ENCODE data around the gene SLC4A9.

The SLC4A9 gene, protein sequence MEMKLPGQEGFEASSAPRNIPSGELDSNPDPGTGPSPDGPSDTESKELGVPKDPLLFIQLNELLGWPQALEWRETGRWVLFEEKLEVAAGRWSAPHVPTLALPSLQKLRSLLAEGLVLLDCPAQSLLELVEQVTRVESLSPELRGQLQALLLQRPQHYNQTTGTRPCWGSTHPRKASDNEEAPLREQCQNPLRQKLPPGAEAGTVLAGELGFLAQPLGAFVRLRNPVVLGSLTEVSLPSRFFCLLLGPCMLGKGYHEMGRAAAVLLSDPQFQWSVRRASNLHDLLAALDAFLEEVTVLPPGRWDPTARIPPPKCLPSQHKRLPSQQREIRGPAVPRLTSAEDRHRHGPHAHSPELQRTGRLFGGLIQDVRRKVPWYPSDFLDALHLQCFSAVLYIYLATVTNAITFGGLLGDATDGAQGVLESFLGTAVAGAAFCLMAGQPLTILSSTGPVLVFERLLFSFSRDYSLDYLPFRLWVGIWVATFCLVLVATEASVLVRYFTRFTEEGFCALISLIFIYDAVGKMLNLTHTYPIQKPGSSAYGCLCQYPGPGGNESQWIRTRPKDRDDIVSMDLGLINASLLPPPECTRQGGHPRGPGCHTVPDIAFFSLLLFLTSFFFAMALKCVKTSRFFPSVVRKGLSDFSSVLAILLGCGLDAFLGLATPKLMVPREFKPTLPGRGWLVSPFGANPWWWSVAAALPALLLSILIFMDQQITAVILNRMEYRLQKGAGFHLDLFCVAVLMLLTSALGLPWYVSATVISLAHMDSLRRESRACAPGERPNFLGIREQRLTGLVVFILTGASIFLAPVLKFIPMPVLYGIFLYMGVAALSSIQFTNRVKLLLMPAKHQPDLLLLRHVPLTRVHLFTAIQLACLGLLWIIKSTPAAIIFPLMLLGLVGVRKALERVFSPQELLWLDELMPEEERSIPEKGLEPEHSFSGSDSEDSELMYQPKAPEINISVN

DNA sequence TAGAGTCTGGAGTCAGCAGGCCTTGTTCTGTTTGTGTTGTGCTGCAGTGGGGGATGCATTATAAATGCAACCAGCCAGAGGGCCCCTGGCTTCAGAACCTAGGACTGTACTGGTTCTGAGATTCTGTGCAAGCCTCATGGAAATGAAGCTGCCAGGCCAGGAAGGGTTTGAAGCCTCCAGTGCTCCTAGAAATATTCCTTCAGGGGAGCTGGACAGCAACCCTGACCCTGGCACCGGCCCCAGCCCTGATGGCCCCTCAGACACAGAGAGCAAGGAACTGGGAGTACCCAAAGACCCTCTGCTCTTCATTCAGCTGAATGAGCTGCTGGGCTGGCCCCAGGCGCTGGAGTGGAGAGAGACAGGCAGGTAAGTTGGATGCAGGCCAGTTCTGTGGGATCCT, at the start of gene SLC4A9:
TSS of gene SLC4A9 (plus strand) at position 94 of the 400 bp plus-strand sequence. CDS start at position 137, 43 bp downstream.
- no peak for DNase-seq (ENCODE audit: low read depth)

DNA sequence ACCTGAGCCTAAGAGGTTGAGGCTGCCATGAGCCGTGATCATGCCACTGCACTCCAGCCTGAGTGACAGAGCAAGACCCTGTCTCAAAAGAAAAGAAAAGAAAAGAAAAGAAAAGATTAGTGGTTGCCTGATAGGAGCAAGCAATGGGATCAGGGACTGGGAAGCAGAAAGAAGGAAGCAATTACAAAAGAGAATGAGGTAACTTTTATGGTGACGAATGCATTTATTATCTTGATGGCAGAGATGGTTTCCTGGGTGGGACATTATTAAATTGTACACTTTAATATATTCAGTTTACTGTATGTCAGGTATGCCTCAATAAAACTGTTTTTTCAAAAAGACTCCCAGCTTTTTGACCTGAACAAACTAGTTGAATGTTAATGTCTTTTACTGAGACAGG, 49.6 kb upstream of the SLC4A9 start:
- no peak for DNase-seq (ENCODE audit: low read depth)

DNA sequence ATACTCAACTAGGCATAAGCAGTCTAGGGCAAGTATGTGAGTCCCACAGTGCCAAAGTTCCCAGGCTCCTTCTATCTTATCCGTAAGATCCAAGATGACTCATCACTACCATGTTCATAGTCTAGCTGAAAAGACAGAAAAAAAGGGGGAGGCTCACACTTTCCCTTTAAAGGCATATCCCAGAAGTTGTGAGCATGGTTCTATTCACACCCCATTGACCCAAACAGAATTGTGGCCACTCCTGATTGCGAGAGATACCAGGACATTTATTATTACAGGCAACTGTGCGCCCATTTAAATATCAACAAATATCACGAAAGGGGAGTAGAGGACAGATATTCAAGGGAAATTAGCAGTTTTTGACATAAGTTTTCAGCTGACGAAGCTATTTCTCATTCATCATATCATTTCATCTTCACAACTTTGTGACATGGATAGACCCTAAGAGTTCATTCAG, 49.0 kb upstream of the SLC4A9 start:
- DNase-seq (ENCODE audit: low read depth) = no peak

DNA sequence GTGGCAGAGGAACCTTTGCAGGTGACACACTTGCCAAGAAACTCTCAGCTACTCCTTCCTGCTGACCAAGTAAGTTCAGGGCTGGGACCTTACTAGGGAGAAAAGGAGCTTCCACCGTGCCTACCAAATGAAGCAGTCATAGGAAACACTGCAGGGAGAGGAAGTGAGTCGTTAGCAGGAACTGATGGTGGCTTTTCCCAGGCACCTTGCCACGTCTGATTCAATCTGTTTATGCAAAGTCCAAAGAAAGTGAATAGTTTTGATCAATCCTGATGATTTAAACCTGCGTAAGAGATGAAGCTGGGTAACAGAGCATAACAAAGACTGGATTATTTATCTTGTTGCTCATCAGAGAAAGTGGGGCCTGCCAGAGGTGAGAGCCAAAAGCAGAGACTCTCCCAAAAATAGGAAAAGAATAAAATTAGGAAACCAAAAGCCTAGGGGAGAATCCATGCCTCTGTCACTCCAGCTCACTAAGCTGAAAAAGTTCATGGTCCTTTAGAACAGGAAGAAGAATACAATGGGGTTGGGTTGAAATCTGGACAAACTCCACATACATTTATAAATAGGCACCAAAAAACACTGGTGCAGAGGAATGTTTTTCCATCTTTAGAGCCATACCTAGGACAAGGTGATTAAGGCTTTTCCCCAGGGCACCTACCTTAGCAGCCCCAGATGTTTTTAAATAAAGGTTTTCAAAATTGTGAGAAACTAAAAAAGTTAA, 47.8 kb upstream of the SLC4A9 start:
- no peak for DNase-seq (ENCODE audit: low read depth)

DNA sequence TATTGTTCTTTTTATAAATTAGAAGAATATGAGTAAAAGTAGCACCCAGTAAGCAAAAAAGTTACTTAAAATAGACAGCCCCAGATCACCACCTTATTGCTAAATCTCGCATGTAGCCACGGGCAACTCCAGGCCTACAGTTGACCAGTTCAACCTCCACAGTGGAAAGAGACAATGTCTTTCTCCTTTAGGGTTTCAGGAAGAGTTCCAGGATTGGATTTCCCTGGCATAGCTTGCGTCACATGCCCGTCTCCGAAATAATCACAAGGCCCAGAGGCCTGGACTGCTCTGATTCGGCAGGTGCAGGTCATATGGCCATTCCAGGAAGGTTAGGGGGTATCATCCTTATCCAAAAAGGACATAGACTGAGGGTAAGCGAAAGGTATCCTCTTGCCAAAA, 47.2 kb upstream of the SLC4A9 start:
- no peak for DNase-seq (ENCODE audit: low read depth)

DNA sequence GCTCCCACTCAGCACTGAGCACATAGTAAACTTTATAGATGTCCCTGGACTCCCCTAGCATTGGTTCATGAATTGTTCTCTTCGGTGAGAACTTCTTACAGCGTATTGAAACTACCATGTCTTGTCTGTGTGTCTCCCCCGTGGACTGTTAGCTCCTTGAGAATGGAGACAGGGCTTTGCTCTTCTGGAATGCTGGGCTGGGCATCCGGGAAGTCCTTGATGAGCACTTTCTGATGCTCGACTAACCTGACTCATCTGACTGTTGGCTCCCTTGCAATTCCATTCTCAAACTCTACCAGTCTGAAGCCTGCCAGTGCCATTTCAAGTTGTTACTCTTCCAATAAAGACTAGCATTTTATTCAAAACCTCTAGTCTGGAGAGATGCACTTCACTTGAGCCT, 42.1 kb upstream of the SLC4A9 start:
- no peak for DNase-seq (ENCODE audit: low read depth)

DNA sequence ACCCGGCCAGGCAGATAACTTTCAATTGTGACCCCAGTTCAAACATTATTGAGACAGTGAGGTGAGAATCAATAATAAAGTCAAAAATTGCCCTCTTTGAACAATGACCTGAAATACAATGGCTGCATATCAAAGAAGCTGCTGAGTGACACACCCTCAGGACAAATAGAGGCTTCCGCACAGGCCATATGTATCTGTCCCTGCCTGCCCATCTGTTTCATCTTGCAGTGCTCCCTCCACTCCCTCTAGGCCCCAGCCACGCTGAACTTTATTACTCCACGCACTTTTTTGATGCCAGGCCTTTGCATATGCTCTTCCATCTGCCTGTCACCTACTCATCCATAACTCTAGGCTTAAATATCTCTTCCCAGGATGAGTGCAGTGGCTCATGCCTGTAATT, 41.2 kb upstream of the SLC4A9 start:
- DNase-seq (ENCODE audit: low read depth) = no peak

DNA sequence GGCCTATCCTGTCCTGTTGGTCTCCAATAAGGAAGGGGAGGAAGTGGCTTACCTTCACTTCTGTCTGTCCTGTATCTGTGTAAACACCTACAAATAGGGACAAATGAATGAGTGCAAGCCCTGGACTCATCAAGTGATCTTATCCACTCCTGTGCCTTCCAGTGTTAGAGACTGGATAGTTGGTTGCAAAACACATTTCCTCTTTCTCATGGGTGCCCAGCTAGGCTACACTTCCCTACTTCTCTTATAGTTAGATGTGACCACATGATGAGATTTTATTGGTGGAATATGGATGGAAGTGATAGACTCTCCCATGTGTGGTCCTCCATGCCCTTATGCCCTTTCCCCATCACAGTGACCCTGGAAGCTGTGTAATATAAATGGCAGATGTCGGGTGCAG, 40.2 kb upstream of the SLC4A9 start:
- DNase-seq (ENCODE audit: low read depth) = no peak

DNA sequence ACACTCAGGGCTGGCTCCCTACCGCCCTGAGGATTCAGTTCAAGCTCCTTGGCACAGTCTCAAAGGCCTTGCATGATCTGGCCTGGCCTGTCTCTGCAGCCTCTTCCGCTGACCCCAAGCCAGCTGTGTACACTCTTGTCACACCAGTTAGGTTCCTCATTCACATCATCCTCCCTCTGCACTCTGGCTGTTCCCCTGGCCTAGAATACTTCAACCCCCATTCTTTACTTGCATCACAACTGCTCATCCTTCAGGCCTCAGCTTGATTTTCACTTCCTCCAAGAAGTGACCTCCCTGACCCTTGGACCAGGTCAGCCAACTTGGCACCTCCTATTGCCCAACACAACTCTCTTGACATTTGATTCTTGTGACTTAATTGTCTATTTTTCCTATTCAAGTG, 38.2 kb upstream of the SLC4A9 start:
- no peak for DNase-seq (ENCODE audit: low read depth)

DNA sequence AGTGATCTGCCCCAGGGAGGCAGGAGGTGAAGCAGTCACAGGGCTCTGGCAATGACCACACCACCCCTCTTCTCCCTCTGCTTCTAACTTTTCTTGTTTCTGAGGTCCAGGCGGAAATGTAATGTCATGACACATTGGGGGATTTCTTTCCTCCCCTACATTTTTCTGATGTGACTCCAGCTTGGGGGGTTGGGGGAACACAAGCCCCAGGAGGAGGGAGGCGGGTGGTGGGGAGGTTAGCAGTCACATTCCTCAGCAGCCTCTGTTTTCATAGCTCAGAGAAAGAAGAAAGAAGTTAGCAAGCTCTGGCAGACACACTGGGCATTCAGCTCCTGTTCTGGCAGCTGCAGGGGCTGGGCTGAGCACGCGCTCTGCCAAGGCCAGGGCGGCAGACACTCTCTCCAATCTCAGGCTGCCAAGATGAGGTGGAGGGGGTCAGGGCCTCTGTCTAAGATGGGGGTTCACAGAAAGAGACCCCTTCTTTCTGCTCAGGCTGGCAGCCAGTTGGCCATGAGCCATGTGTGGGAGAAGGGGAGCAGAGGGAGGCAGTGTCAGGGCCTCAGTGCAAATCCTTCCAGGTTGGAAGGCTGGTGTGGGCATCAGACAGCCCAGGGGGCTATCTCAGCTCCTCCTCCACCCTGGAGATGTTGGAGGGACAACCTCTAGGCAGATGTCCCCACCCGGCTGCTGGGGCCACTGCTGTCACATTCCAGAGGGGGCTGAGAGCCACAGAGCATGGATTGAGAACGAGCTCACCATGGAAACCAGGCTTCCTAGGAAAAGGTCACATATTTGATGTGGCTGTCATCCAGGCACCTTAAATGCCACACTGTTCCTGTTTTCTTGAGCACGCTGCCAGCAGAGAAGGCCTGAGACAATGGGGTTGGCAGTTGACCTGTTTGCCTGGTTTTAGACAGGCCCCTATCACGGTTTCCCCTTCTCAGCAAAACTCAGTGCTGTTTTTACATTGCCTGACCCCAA, 37.0 kb upstream of the SLC4A9 start:
- DNase-seq (ENCODE audit: low read depth) = no peak

DNA sequence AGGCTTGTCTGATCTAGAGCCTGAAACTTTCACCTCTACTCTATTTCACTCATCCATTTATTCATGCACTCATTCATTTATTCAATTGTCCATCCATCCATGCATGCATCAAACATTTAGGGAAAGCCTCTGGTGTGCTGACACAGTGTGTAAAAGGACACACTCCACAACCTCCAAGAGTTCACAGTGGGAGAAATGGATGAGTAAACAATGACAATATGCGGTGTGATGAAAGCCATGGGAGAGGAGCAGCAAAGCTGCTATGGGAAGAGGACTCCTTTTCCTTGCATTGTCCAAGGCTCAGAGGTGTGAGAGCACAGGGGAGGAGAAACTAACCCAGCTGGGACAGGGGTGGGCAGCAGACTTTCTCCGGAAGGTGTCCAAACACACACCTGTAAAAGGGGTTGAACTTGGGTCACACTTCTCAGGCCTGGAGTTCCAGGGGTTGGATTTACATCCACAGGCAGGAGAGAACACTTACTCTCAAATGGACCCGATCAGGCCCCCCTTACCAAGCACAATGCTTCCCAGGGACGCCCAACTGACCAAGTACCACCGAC, 35.9 kb upstream of the SLC4A9 start:
- no peak for DNase-seq (ENCODE audit: low read depth)

DNA sequence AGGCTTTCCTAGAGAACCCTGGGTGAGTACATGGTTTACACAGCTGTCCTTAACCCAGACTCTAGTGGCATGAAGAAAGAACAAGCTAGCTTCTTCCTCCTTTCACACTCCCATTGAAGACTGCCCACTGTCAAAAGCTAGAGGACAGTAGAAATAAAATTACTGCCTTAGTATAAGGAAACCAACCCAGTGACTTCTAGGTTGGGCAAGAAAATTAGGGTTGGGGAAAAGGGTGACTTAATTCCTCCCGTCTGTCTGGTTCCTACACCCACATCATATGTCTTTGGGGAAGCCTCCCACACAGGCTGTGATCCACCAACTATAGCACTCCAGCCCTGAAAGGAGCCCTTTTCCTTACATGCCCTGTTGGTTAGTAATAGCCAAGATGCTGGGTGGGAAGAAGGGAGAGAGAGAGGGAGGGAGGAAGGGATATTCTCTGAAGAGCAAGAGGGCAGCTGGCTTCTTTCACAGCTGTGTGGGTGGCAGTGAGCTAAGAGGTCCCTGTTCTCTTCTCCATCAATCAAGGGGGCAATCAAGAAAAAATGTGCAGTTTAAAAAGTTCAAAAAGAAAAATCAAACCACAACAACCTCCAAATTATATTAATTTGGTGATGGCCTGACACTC, 35.3 kb upstream of the SLC4A9 start:
- no peak for DNase-seq (ENCODE audit: low read depth)

DNA sequence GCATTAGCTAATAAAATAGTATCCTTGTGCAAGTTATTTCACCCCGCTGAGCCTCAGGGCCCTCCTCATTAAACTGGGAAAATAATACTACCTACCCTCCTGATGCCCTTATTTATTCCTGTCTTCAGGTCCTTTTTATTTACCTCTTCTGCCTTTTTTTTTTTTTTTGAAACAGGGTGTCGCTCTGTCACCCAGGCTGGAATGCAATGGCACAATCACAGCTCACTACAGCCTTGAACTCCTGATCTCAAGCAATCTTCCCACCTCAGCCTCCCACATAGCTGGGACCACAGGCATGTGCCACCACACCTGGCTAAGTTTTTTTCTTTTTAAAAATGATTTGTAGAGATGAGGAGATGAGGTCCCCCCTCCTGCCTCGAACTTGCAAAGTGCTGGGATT, 34.5 kb upstream of the SLC4A9 start:
- DNase-seq (ENCODE audit: low read depth) = no peak

DNA sequence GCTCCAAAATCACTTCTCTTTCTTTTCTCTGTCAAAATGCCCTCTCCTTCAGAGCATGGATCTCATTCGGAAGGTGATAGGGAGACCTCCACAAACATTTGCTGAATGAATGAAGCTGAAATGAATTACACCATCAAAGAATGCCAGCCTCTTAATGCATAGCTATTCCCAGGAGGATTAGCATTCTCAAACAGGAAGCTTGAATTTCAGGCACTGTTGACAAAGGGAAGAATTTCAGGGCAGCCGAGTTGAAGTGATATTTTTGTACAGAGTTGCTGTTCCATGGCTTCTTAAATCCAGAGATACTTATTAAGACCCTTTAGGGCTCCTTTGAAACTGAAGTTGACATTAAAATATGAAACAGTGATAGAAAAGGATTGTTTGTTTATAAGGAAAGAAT, 32.4 kb upstream of the SLC4A9 start:
- no peak for DNase-seq (ENCODE audit: low read depth)

DNA sequence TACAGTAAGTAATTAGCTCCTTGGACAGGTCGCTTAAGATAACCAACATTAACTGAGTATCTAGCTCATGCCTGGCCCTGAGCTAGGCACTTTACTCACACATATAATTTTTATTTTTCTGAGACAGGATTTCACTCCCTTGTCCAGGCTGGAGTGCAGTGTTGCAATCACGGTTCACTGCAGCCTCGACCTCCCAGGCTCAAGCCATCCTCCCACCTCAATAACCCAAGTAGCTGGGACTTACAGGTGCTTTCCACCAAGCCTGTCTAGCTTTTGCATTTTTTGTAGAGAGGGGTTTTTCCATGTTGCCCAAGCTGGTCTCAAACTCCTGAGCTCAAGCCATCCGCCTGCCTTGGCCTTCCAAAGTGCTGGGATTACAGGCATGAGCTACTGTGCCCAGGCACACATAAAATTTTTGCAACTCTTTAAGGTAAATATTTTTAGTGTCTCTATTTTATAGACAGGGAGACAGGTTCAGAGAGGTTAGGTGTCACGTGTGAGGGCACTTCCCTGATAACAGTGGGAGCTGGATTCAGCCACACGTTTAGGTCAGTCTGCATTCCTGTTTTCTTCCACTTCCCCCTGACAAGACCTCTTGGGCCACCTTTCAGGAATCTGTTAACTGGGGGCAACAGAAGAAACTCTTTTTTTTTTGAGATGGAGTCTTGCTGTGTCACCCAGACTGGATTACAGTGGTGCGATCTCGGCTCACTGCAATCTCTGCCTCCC, 31.8 kb upstream of the SLC4A9 start:
- no peak for DNase-seq (ENCODE audit: low read depth)

DNA sequence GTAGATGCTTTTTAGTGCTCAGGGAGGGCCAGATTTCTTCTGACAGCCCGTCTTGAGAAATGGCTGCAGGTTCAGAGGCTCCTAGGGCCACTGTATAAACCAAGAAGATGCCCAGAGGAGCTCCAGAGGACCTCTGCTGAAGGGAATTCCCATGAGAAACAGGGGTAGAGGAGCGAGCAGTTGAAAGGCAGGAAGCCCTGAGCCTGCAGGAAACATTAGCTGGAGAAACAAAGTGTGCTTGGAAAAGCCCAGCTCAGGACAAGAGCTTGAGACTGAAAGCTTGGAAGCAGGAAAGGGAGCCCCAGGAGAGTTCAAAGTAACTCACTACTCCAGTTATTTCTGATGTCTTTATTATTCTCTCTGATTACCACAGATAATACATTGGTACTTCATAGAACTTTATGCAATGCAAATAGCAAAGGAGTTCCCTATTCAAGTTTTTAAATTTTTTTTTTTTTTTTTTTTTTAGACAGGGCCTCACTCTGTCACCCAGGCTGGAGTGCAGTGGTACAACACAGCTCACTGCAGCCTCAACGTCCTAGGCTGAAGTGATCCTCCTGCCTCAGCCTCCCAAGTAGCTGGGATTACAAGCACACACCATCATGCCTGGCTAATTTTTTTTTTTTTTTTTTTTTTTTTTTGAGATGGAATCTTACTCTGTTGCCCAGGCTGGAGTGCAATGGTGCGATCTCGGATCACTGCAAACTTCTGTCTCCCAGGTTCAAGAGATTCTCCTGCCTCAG, 30.1 kb upstream of the SLC4A9 start:
- no peak for DNase-seq (ENCODE audit: low read depth)

DNA sequence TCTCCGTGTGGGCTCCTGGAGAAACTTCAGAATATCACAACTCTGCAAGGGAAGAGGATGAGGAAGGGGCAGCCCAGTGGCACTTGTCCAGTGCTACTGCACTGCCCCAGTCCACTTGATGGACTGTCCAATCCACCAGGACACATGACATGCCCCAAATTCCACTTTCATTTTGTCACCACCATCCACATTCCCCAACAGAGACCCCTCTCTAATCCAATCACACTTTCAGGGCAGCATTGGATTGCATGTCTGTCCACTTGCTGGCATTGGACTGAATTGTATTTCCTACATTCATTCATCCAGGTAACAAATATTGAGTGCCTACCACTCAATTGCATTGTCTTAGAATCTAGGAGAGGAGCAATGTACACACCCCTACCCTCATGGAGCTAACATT, 28.4 kb upstream of the SLC4A9 start:
- DNase-seq (ENCODE audit: low read depth) = no peak

DNA sequence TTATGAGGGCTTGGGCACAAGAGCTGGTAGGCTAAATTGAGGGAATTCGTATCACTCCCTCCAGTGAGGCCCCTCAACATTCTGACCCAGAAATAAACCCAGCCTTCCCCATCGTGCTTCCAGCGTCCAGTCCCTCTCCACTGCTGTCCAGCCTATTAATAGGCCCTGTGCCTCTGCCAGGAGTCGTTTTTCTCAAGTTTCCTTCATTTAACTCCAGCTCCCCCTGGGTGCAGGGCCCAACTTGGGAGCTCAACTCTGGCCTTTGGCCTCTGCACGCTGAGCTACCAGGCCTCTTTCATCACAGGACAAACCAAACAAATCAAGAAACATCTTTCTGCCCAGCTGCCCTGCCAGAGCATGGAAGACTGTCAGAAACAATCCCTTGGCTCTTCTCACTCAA, 23.6 kb upstream of the SLC4A9 start:
- no peak for DNase-seq (ENCODE audit: low read depth)

DNA sequence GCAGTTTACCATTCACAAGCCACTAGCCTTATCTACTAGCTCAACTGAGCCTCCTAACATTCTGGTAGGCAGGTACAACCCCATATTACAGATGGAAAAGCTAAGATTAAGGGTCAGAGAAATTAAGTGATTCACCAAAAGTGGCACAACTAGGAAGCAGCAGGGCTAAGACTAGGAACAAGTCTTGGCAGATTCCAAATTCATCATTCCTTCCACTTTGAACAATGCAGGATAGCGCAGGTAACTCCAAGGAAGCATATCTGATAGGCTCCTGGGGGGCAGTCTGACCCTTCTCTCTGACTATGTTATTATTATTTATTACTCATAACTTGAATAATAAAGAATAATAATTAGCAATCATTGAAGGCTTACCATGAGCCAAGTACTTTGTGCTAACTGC, 22.1 kb upstream of the SLC4A9 start:
- no peak for DNase-seq (ENCODE audit: low read depth)

All from CMK (cell line).